Hematopoietic multipotent progenitor cell treated with erythropoietin and hydrocortisone succinate and interleukin-3 and kit ligand, for 17 days (in vitro differentiated cells): ENCODE data around the gene INAVA.
"Not testable (repeated sequence)": the region's sequence is repeated elsewhere in the genome, so short reads cannot be mapped to it uniquely, and the experiment has no call there.

ENCODE experiments used
- DNase-seq: peaks from one replicate; pipeline ENCODE4 v3.0.0-alpha.2; 2015; ENCODE audit warnings: low spot score

INAVA gene

DNA sequence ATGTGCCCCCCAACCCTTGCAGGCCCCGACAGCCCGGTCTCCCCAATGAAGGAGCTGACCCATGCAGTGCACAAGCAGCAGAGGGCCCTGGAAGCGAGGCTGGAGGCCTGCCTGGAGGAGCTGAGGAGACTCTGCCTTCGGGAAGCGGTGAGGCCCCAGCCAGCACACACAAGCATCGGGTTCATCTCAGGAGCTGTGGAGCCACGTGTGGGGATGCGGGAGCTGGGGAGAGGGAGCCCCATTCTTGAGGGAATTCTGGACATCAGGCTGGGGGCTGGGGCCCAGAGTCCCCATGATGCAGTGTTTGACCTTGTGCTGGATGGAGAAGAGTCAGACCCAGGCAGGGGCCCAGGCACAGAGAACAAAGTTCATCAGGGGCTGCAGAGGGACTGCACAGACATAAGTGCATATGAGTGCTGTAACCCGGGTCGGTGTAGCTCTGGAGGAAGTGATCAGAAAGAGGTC lies 4.8 kb downstream of the INAVA start:
- no peak for DNase-seq

DNA sequence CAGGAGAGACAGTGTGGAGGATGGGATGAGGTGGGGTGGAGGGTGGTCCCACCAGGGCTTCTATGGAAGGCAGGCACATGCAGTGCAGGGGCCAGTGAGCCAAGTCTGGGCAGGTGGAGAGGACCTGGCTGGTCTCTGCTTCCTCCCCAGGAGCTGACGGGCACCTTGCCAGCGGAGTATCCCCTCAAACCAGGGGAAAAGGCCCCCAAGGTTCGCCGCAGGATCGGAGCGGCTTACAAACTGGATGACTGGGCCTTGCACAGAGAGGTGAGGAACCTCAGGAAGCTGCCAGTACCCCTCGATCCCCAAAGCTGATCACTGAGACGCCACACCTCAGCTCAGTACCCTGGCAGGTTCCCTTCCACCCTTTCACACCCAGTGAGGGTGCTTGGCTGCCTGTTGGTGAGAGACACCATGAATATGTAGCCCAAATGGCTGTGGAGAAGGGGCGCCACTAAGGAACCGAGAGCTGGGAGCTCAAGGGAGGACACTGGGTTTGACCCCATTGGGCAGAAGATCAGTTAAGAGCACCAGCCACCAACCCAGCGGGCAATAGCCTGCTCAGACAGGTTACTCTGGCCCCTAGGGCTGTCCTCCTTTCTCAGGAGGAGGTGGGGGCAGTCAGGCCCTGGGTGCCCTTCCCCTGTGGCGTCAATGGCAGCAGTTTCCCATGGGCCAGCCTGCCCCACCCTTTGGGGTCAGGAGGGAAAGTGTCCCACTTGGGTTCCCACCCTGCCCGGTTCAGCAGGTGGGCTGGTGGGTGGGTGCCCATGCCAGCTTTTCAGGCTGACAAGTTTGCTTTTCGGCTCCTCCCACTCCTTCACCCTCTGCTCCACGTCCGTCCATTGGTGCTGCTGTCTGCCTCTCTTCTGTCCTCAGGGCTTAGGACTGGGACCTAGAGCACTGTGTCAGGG lies 5.5 kb downstream of the INAVA start:
- no peak for DNase-seq

DNA sequence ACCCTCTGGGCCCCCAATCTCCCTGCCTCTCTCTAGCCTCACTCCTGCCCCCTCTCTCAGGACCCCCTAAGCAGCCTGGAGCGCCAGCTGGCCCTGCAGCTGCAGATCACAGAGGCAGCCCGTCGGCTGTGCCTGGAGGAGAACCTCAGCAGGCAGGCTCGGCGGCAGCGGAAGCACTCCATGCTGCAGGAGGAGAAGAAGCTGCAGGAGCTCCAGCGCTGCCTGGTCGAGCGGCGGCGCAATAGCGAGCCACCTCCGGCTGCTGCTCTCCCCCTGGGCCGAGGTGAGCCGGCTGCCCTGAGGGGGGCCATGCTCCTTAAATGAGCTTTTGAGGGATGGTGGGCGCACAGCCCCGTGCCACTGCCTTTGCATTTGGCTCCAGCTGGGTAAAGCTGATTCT lies 6.2 kb downstream of the INAVA start:
- no peak for DNase-seq

- no peak for DNase-seq
Measured at GRCh38 chr1:200901350-200901749, 6.7 kb downstream of the INAVA start.

GRCh38 chr1:200901796-200902444 lies 7.2 kb downstream of the INAVA start:
- DNase-seq: no peak

DNA sequence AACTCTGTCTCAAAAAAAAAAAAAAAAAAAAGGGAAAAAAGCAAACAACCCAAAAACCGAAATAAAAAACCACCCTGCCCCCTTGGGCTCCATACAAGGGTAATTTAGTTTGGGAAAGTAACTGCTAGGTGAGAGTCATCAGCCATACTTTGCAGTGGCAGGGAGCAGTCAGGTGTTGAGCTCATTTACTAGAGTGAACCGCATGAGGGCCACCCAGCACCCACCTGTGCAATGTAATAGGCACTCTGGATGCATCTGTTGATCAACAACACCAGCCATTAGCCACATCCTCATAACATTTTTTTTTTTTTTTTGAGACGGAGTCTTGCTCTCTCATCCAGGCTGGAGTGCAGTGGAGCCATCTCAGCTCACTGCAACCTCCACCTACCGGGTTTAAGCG lies 9.1 kb downstream of the INAVA start:
- DNase-seq: no peak

GRCh38 chr1:200904772-200905171 lies 10.1 kb downstream of the INAVA start:
- no peak for DNase-seq

GRCh38 chr1:200905411-200906052 lies 10.8 kb downstream of the INAVA start:
- no peak for DNase-seq

GRCh38 chr1:200906491-200906890 lies 11.8 kb downstream of the INAVA start:
- no peak for DNase-seq

DNA sequence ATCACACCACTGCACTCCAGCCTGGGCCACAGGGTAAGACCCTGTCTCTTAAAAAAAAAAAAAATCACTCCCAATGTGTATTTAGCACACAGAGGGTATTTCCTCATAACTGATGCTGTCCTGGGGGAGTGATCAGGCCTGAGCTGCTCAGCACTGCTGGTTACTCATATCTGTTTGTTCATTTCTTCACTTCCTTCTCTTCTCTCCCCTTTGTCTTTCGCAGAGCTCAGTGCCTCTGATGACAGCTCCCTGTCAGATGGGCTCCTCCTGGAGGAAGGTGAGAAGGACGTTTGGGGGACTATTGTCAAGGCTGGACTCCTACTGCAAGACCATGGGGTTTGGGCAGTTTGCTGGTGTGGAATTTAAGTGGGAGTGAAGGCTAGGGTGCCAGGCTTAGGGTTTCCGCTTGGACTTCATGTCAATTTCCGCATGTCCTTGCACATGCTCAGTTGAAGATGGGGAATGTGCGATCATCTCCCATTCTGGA lies 13.0 kb downstream of the INAVA start:
- DNase-seq: no peak

DNA sequence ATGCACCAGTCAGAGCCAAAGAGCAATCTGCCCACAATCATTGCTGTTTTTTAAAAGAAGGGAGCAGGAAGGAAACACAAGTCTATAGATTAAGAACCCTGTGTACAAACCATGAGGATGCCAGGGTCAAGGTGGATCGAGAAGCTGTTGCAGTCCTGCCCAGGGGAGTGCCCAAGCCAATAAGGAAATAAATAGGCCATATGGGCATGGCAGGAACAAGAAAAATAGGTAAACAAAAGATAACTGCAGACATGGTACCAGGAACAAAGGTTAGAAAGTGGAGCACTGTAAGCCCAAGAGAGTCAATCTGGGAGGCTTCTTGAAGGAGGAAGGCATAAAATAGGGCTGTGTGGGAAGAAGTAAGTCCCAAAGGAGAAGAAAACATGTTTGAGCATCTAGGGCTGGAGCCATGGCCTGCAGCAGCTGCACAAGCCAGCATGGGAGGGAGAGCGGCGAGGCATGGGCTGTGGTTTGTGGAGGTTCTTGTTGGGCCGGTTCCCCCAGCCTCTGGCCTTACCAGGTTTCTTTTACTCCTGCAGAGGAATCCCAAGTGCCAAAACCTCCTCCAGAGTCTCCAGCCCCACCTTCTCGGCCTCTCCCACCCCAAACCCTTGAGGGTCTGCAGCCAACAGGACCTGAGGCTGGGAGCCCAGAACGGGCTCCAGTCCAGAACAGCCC lies 13.6 kb downstream of the INAVA start:
- no peak for DNase-seq

GRCh38 chr1:200909071-200909470 lies 14.4 kb downstream of the INAVA start:
- DNase-seq: no peak

DNA sequence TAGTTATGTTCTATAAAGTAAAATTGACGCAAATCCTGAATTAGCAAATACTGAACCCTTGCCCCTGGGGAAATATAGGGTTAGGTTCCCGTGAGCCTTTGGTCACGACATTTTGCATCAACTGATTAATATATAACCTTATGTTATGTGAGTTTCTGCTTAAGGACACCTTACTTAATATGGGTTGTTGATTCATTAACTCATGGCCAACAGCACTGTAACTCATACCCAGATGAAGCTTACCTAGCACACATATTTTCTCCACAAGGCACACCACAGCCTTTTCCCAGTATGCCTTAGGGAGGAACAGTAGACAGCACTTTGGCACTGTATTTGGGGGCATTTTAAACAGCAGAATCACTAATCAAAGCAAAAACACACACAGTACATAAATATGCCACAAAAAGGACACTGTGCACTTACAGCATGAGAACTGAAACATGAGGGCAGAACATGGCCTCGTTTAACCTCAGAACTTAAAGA lies 15.1 kb downstream of the INAVA start:
- no peak for DNase-seq

- no peak for DNase-seq
Measured at GRCh38 chr1:200911361-200911760, 16.7 kb downstream of the INAVA start.

DNA sequence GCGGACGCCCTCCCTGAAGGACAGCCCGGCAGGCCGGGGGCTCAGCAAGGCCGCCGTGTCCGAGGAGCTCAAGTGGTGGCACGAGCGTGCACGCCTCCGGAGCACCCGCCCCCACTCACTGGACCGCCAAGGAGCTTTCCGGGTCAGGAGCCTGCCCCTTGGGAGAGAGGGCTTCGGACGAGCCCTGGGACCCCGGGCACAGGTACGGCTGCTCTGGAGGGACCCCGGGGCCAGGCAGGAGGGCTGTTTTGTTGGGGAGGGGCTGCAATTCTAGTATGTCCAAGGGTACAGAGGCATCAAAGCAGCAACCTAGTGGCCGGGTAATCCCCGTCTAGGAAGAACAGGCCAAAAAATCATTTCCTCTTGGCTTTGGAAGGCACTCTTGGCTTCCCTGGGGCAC lies 17.2 kb downstream of the INAVA start:
- not testable (repeated sequence) for DNase-seq

DNA sequence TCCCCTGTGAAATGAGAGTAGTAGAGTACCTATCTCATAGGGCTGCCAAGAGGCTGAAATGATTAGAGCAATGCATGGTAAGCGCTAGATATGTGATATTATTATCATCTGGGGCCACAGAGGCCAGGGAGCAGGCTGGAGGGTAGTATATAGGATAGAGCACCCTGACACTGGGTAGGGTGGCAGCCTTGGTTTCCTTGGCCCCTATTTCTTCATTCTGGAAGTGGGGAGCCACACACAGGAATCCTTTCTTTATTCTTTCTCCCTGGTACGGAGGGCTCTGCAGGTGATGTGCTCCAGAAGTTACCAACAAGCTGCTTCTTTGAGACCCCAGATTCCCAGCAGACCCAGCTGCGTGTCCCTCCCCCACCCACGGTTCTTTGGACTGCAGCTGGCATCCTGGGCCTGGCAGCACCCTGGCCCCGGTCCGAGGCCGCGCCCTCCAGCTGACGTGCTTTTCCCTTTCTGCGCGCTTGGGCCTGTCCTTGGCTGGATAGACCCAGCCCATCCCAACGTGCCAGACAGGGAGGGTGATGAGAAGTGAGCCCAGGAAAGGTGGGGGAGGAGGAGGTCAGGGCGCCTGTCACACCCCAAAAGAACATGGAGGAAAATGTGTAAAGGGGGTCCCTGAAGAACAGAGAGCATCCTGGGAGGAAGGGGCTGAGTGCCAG lies 18.2 kb downstream of the INAVA start:
- DNase-seq: no peak

DNA sequence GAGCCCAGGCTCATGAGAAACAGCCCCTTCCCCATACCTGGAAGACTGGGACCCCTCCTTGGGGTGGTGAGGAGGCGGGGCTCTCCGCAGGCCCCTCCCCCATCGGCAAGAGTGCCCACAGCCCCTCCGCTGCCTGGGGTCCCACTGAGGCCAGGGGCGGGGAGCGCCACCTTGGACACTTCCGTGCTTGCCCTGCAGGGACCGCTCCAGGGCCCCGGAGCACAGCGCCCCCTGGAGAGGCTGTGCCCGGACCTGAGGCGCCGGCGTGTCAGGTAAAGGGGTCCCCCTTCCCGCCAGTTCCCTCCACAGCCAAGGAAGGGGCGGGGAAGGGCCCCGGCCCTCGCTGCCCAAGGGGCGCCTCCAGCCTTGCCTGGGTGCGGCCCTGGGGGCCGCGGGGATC lies 21.5 kb downstream of the INAVA start:
- DNase-seq: no peak

DNA sequence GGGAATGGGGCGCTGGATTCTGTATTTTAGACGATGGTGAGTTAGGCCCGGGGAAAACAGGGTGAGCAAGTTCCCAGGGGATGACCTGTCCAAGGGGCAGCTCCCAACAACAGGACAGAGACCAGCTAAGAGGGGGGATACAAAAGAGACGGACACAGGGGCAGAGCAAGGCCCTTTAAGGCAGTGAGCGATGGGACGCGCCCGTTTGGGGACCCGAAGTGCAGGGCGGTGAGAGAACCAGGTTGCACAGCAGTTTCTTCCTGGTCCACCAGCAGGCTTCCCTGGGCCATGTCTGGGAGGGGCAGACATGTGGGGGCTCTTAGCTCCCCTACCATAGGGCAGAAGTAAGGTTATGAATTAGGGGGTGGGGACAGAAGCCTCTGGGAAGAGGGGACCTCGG lies 22.0 kb downstream of the INAVA start:
- no peak for DNase-seq

DNA sequence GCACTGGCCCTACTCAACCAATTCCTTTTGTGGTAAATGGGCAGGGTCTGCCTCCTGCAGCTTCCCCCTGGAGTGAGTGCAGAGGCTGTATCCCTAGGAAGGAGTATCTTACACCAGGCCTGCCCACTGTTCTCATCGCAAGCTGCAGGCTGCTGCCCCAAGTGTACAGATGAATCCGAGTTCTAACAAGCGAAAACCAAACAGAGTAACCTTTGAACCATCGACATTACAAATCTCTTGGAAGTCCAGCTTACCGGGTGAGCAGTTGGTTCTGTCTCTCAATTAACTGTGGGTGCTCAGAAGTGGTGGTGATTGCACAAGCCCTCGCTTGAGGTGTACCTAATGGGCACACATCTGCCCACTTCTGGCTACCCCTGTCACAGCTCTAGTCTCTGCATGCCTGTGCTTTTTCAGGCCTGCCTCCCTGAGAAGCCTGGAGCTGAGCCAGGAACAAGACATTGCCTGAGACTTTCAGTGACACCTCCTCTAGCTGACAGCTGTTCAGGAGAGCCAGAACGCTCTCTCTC lies 22.7 kb downstream of the INAVA start:
- no peak for DNase-seq

DNA sequence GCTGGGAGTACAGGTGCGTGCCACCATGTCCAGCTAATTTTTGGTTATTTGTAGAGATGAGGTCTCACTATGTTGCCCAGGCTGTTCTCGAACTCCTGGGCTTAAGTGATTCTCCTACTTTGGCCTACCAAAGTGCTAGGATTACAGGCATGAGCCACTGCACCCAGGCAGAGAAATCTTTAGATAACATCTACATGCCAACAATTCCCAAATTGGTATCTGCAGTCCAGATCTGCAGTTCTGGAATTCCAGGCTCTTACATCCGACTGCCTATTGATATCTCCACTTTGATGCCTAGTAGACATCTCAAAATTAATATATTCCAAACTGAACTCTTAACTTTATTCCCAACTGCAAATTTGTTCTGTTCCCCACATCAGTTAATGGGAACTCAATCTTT lies 23.3 kb downstream of the INAVA start:
- DNase-seq: no peak

DNA sequence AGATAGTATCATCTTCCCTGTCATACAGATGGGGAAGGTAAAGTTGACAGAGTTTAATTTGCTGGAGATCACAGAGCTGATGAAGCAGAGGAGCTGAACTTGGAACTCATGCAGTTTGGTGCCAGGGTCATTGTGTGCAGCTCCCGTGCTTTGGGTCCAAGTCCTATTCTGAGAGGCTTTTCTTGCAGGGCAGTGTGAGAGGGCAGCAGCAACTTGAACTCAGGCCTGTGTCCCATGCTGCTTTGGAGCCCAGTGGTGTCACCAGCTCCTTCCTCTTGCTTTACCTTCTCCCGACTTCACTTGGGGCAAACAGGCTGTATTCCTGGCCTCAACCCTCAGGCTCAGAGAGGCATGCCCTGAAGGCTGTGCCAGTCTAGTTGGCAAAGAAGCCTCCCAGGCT lies 24.7 kb downstream of the INAVA start:
- no peak for DNase-seq
